ENCODE measurements around the gene COG4.

The COG4 gene

DNA sequence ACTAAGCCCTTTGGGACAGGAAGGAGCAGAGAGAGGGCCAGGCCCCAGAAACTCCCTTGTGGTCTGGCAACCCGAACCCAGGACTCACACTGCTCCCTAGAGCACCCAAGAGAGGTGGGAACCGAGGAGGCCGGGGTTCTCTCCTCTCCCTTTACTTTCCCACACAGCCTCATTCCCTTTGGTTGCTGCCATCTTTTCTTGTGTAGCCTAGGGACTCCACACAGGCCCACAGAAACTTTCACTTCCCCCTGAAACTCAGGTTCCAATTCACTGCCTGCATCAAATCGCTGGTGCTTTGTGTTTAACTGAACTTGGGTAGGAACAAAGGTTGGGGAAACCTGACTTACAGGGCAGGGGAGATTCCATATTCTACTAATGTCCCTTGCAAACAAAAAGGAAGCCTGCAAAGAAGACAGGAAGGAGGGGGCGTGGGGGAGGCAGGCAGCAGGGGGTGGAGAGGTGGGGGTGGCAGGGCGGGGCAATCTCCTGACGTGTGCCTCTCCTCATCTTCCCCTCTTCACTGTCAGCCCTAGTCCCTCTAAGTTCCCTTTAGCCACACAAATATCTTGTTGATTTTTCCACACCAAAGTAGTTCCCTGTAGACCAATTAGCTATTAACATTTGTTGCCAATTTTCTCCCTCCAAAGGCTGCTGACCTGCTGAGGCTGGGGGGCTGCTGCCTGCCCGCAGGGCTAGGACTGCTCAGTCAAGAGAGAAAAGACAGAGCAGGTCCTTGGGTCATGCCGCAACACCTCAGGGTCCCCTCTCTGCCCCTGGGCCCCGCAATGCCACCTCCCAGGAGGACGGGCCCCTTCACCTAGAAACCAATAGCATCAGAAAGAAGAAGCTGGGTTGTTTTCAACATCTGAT, 92.5 kb downstream of the COG4 start:
- peak; percentile 55 to 57 for DNase-seq

All from stimulated activated CD4-positive, alpha-beta T cell treated with anti-CD3 and anti-CD28 coated beads, Interleukin-2, amount 100 ng/mL, for 24 hours (primary cell).